ENCODE data around the gene MEGF6. TPM values are rescaled to one million over a fixed set of nuclear protein-coding genes. Genes with fewer than 3 reads are reported as not detected.

MEGF6 gene
- total RNA-seq, 2 experiments from 2014 or later: 57.5 to 62.2 TPM

- peaks cover 2% of the 10 kb centered on the region for H3K36me3 ChIP-seq (ENCODE audit: insufficient read depth, low read length)
- H3K9me3 ChIP-seq (ENCODE audit: control insufficient read depth in 1 of 2, insufficient read depth in 1 of 2, low read length in 2 of 2): peaks cover 0 to 7% of the 10 kb centered on the region in 2 experiments
- no peaks in the 10 kb centered on the region for H3K27me3 ChIP-seq (ENCODE audit: control insufficient read depth in 1 of 2, insufficient read depth in 2 of 2, low read length in 2 of 2)
- Mint-ChIP-seq H3K4me3 (no peak overlapping the region), H3K9me3 (no peaks in the 10 kb centered on the region), H3K27ac (no peak overlapping the region), H3K27me3 (no peaks in the 10 kb centered on the region), H3K4me1 (ENCODE audit: low read depth) (no peaks in the 10 kb centered on the region), H3K36me3 (ENCODE audit: low read depth) (peaks cover 5% of the 10 kb centered on the region)
- no peak overlapping the region for H3K4me3 ChIP-seq (ENCODE audit: low read length)
- no peak overlapping the region for H3K27ac ChIP-seq (ENCODE audit: low read depth in 1 of 2, low read length in 2 of 2)
- no peaks in the 10 kb centered on the region for H3K4me1 ChIP-seq (ENCODE audit: insufficient read depth, low read length)
- TF ChIP-seq CTCF (IDR thresholded peaks at IDR 0.05): no peak
- intact Hi-C loops (cut with DNase I, micrococcal nuclease): no loop called here
- ChIA-PET POLR2A (no interaction called here), CTCF (no interaction called here)
- ATAC-seq (ENCODE audit: poor library complexity) (no peak), DNase-seq (no peak)
Measured at GRCh38 chr1:3515774-3516480, 95.4 kb downstream of the MEGF6 start.

GRCh38 chr1:3515272-3515671 lies 96.0 kb downstream of the MEGF6 start:
- Histone ChIP-seq H3K27ac (ENCODE audit: low read depth in 1 of 2, low read length in 2 of 2) (no peak overlapping the region), H3K4me3 (ENCODE audit: low read length) (no peak overlapping the region), H3K9me3 (ENCODE audit: control insufficient read depth in 1 of 2, insufficient read depth in 1 of 2, low read length in 2 of 2) (peaks cover 0 to 7% of the 10 kb centered on the region in 2 experiments), H3K27me3 (ENCODE audit: control insufficient read depth in 1 of 2, insufficient read depth in 2 of 2, low read length in 2 of 2) (no peaks in the 10 kb centered on the region), H3K4me1 (ENCODE audit: insufficient read depth, low read length) (no peaks in the 10 kb centered on the region), H3K36me3 (ENCODE audit: insufficient read depth, low read length) (peaks cover 2% of the 10 kb centered on the region)
- Mint-ChIP-seq H3K36me3 (ENCODE audit: low read depth) (peaks cover 5% of the 10 kb centered on the region), H3K9me3 (no peaks in the 10 kb centered on the region), H3K27ac (no peak overlapping the region), H3K4me3 (no peak overlapping the region), H3K27me3 (no peaks in the 10 kb centered on the region), H3K4me1 (ENCODE audit: low read depth) (no peaks in the 10 kb centered on the region)
- intact Hi-C loops (cut with DNase I, micrococcal nuclease): no loop called here
- DNase-seq: no peak
- no peak for TF ChIP-seq CTCF (IDR thresholded peaks at IDR 0.05)
- POLR2A ChIA-PET: no interaction called here
- CTCF ChIA-PET: no interaction called here
- no peak for ATAC-seq (ENCODE audit: poor library complexity)

GRCh38 chr1:3514404-3514803 lies 96.9 kb downstream of the MEGF6 start:
- no peak overlapping the region for H3K4me3 Mint-ChIP-seq
- H3K27ac ChIP-seq (ENCODE audit: low read depth in 1 of 2, low read length in 2 of 2): no peak overlapping the region
- H3K4me1 Mint-ChIP-seq (ENCODE audit: low read depth): no peaks in the 10 kb centered on the region
- peaks cover 1% of the 10 kb centered on the region for H3K36me3 ChIP-seq (ENCODE audit: insufficient read depth, low read length)
- POLR2A ChIA-PET: no interaction called here
- no peak for DNase-seq
- H3K27me3 ChIP-seq (ENCODE audit: control insufficient read depth in 1 of 2, insufficient read depth in 2 of 2, low read length in 2 of 2): no peaks in the 10 kb centered on the region
- peaks cover 5% of the 10 kb centered on the region for H3K36me3 Mint-ChIP-seq (ENCODE audit: low read depth)
- no peak for ATAC-seq (ENCODE audit: poor library complexity)
- intact Hi-C loops (cut with DNase I, micrococcal nuclease): no loop called here
- no peak overlapping the region for H3K4me3 ChIP-seq (ENCODE audit: low read length)
- no peak overlapping the region for H3K27ac Mint-ChIP-seq
- H3K9me3 ChIP-seq (ENCODE audit: control insufficient read depth in 1 of 2, insufficient read depth in 1 of 2, low read length in 2 of 2): peaks cover 0 to 7% of the 10 kb centered on the region in 2 experiments
- CTCF ChIA-PET: no interaction called here
- no peaks in the 10 kb centered on the region for H3K4me1 ChIP-seq (ENCODE audit: insufficient read depth, low read length)
- H3K9me3 Mint-ChIP-seq: no peaks in the 10 kb centered on the region
- no peak for TF ChIP-seq CTCF (IDR thresholded peaks at IDR 0.05)
- no peaks in the 10 kb centered on the region for H3K27me3 Mint-ChIP-seq

Data from CD4-positive, alpha-beta T cell (primary cell).